Lung (tissue), 12 donors: ENCODE data around the gene FAM24B. TPM values are rescaled to one million over a fixed set of nuclear protein-coding genes. Genes with fewer than 3 reads are reported as not detected.

Experiments used
- ATAC-seq: fragments of 200-7000 bp; cut with Tn5 transposase; one replicate; pipeline ENCODE4 v1.9.1; 2020; ENCODE audit warnings: moderate number of reproducible peaks; ENCODE audit not compliant: insufficient read depth, low FRiP score
- DNase-seq, 3 donors: peaks; one replicate each; pipeline ENCODE4 v3.0.0-alpha.2; 2013 to 2017
- H3K27ac ChIP-seq, 2 donors: one replicate each; pipeline ENCODE4 v1.5.1; 2013; ENCODE audit warnings: mild to moderate bottlenecking in 2 of 2, moderate library complexity in 2 of 2, control low read depth in 1 of 2, inconsistent platforms in 1 of 2, low read depth in 1 of 2, low read length in 1 of 2
- H3K27me3 ChIP-seq, 3 donors: one replicate each; pipeline ENCODE4 v1.5.1; 2013; ENCODE audit warnings: low read length in 2 of 3; ENCODE audit not compliant: control insufficient read depth in 3 of 3, insufficient read depth in 3 of 3
- H3K36me3 ChIP-seq, 4 donors: one replicate each; pipeline ENCODE4 v1.5.1; 2013; ENCODE audit warnings: low read length in 4 of 4, mild to moderate bottlenecking in 1 of 4, moderate library complexity in 1 of 4; ENCODE audit not compliant: control insufficient read depth in 4 of 4, insufficient read depth in 4 of 4
- H3K4me1 ChIP-seq, 5 donors: one replicate each; pipeline ENCODE4 v1.5.1; 2013; ENCODE audit warnings: low read length in 5 of 5, mild to moderate bottlenecking in 2 of 5, moderate library complexity in 1 of 5; ENCODE audit not compliant: control insufficient read depth in 5 of 5, insufficient read depth in 5 of 5
- H3K4me3 ChIP-seq: one replicate; pipeline ENCODE4 v1.5.1; 2013; ENCODE audit warnings: mild to moderate bottlenecking, control low read depth, moderate library complexity
- H3K9ac ChIP-seq, 2 donors: one replicate each; pipeline ENCODE4 v1.5.1; 2013; ENCODE audit warnings: low read length in 2 of 2, control low read depth in 1 of 2; ENCODE audit not compliant: insufficient read depth in 1 of 2
- H3K9me3 ChIP-seq, 4 donors: one replicate each; pipeline ENCODE4 v1.5.1; 2013; ENCODE audit warnings: low read length in 3 of 4, mild to moderate bottlenecking in 1 of 4, moderate library complexity in 1 of 4; ENCODE audit not compliant: control insufficient read depth in 4 of 4, insufficient read depth in 3 of 4
- CTCF ChIP-seq: IDR thresholded peaks from 2 replicates; pipeline ENCODE4 v1.5.1; 2012; ENCODE audit warnings: mild to moderate bottlenecking; ENCODE audit errors: control extremely low read depth, extremely low read depth
- WGBS, 2 donors: extraction: QIAGEN DNeasy Blood & Tissue Kit; methylation state at CpG; one replicate each; pipeline ENCODE4 v1.1.7; 2013; 5-methylcytosine and 5-hydroxymethylcytosine counted together
- polyA plus RNA-seq, 2 donors: library from polyadenylated mRNA; stranded (reverse); fragments of 200-250 nt; gene quantifications; one replicate each; pipeline ENCODE4 v1.2.1, GENCODE V29; 2013
- total RNA-seq, 2 donors: library from RNA; depleted of rRNA in 1 of 2; stranded (reverse); fragments of >200 nt in 1 of 2; gene quantifications; one replicate each; pipeline ENCODE4 v1.2.1, GENCODE V29; 2014 to 2021
- donor health status: control.
- donor health status: control.
- donor health status: Bipolar disorder and iron deficiency.
- donor health status: healthy.
- donor health status: DM: yes; HTN: yes; CAD: no.

The FAM24B gene
- total and polyA plus RNA-seq, 4 donors = 1.6 to 7.8 (median 3.2) TPM

- DNase-seq (no peak), ATAC-seq (no peak)
- H3K9me3 ChIP-seq = peaks cover 0 to 2% (median 0%) of the 10 kb centered on the region in 4 donors
- H3K27me3 ChIP-seq = peaks cover 0 to 18% (median 18%) of the 10 kb centered on the region in 3 donors
- H3K36me3 ChIP-seq = no peaks in the 10 kb centered on the region
- H3K27ac ChIP-seq = no peak overlapping the region
- H3K4me3 ChIP-seq = no peak overlapping the region
- TF ChIP-seq CTCF = no peak
- 71 to 77% methylated on average over 3 of the region's 3 CpGs for WGBS, 2 donors
- no peak overlapping the region for H3K9ac ChIP-seq
- H3K4me1 ChIP-seq = no peaks in the 10 kb centered on the region
These were observed 57.6 kb downstream of the FAM24B start for GRCh38 chr10:122821808-122822207.

GRCh38 chr10:122815458-122815857, 63.9 kb downstream of the FAM24B start:
- Histone ChIP-seq H3K4me3 (no peak overlapping the region), H3K9me3 (no peaks in the 10 kb centered on the region), H3K36me3 (no peaks in the 10 kb centered on the region), H3K27ac (no peak overlapping the region), H3K4me1 (no peaks in the 10 kb centered on the region), H3K27me3 (peaks cover 0 to 18% (median 18%) of the 10 kb centered on the region in 3 donors), H3K9ac (no peak overlapping the region)
- ATAC-seq (no peak), DNase-seq (no peak)
- WGBS, 2 donors = 64 to 69% methylated on average over 5 of the region's 5 CpGs
- TF ChIP-seq CTCF = no peak

GRCh38 chr10:122814493-122814892, 64.9 kb downstream of the FAM24B start:
- Histone ChIP-seq H3K9ac (no peak overlapping the region), H3K27me3 (peaks cover 0 to 18% (median 13%) of the 10 kb centered on the region in 3 donors), H3K27ac (no peak overlapping the region), H3K9me3 (no peaks in the 10 kb centered on the region), H3K4me3 (no peak overlapping the region), H3K36me3 (no peaks in the 10 kb centered on the region), H3K4me1 (no peaks in the 10 kb centered on the region)
- ATAC-seq (no peak), DNase-seq (peak in 1 of 3 donors; percentile 2)
- 62 to 75% methylated on average over 2 of the region's 2 CpGs for WGBS, 2 donors
- TF ChIP-seq CTCF = no peak

- Histone ChIP-seq H3K36me3 (no peaks in the 10 kb centered on the region), H3K27ac (no peak overlapping the region), H3K9me3 (no peaks in the 10 kb centered on the region), H3K27me3 (peaks cover 0 to 7% (median 0%) of the 10 kb centered on the region in 3 donors), H3K9ac (no peak overlapping the region), H3K4me3 (no peak overlapping the region), H3K4me1 (no peaks in the 10 kb centered on the region)
- ATAC-seq (no peak), DNase-seq (no peak)
- TF ChIP-seq CTCF = no peak
- 82 to 86% methylated on average over 4 of the region's 4 CpGs for WGBS, 2 donors
These were observed 66.6 kb downstream of the FAM24B start for GRCh38 chr10:122812751-122813150.
